ENCODE results near the gene ADGRD2. TPM values are rescaled to one million over a fixed set of nuclear protein-coding genes. Genes with fewer than 3 reads are reported as not detected.

The ADGRD2 gene
- total RNA-seq, 1 experiment from 2014 or later, result not detected

GRCh38 chr9:124520206-124520596, 70.0 kb downstream of the ADGRD2 start:
- POLR2A ChIA-PET, result no interaction called here
- no peak for ATAC-seq
- Histone ChIP-seq H3K4me1 (ENCODE audit: control insufficient read depth, insufficient read depth, low read length) (no peaks in the 10 kb centered on the region), H3K27me3 (ENCODE audit: control insufficient read depth, insufficient read depth, low read length) (no peaks in the 10 kb centered on the region), H3K36me3 (ENCODE audit: control insufficient read depth, insufficient read depth, low read length) (no peaks in the 10 kb centered on the region), H3K9me3 (ENCODE audit: control insufficient read depth, insufficient read depth, low read depth, low read length) (no peaks in the 10 kb centered on the region), H3K27ac (ENCODE audit: low read length) (no peak overlapping the region), H3K4me3 (ENCODE audit: low read depth in 2 of 2, low read length in 2 of 2) (no peak overlapping the region)
- CTCF ChIA-PET, result interaction anchor here (0.6 kb wide), 1 partner anchor 649 kb away, joined by 4 read pairs; no protein-coding TSS in a partner anchor
- TF ChIP-seq REST (IDR thresholded peaks at IDR 0.05; ENCODE audit: insufficient read depth in 1 of 2, low read depth in 2 of 2, low read length in 1 of 2) (no peak), SIN3A (IDR thresholded peaks at IDR 0.05; ENCODE audit: borderline replicate concordance, insufficient read depth, low read depth, low read length) (no peak), TCF7L2 (IDR thresholded peaks at IDR 0.05; ENCODE audit: low read depth, low read length) (no peak), CTCF (IDR thresholded peaks at IDR 0.05) (no peak), POLR2AphosphoS5 (IDR thresholded peaks at IDR 0.05; ENCODE audit: low read depth, low read length) (no peak)
- DNase-seq (ENCODE audit: low read depth, low spot score), result no peak
- intact Hi-C loops (cut with micrococcal nuclease; ENCODE audit: unreplicated experiment) (no loop called here), in situ Hi-C loops (cut with HindIII; ENCODE audit: low pct_unique_long_range_greater_than_20kb, low sequenced_read_pairs) (no loop called here)
- BruUV-seq (replicated peaks), result no TSS peak

- DNase-seq (ENCODE audit: low read depth, low spot score) (no peak), ATAC-seq (no peak)
- Histone ChIP-seq H3K9me3 (ENCODE audit: control insufficient read depth, insufficient read depth, low read depth, low read length) (no peaks in the 10 kb centered on the region), H3K4me1 (ENCODE audit: control insufficient read depth, insufficient read depth, low read length) (no peaks in the 10 kb centered on the region), H3K36me3 (ENCODE audit: control insufficient read depth, insufficient read depth, low read length) (no peaks in the 10 kb centered on the region), H3K27ac (ENCODE audit: low read length) (no peak overlapping the region), H3K4me3 (ENCODE audit: low read depth in 2 of 2, low read length in 2 of 2) (no peak overlapping the region), H3K27me3 (ENCODE audit: control insufficient read depth, insufficient read depth, low read length) (no peaks in the 10 kb centered on the region)
- intact Hi-C loops (cut with micrococcal nuclease; ENCODE audit: unreplicated experiment) (no loop called here), in situ Hi-C loops (cut with HindIII; ENCODE audit: low pct_unique_long_range_greater_than_20kb, low sequenced_read_pairs) (no loop called here)
- CTCF ChIA-PET, result no interaction called here
- BruUV-seq (replicated peaks), result no TSS peak
- no peak for TF ChIP-seq CTCF (IDR thresholded peaks at IDR 0.05)
- no peak for TF ChIP-seq REST (IDR thresholded peaks at IDR 0.05; ENCODE audit: insufficient read depth in 1 of 2, low read depth in 2 of 2, low read length in 1 of 2)
- no peak for TF ChIP-seq POLR2AphosphoS5 (IDR thresholded peaks at IDR 0.05; ENCODE audit: low read depth, low read length)
- no peak for TF ChIP-seq SIN3A (IDR thresholded peaks at IDR 0.05; ENCODE audit: borderline replicate concordance, insufficient read depth, low read depth, low read length)
- TF ChIP-seq TCF7L2 (IDR thresholded peaks at IDR 0.05; ENCODE audit: low read depth, low read length), result no peak
- POLR2A ChIA-PET, result no interaction called here
These were observed 70.9 kb downstream of the ADGRD2 start for GRCh38 chr9:124521142-124521541.

Data from Panc1 (cell line).